ENCODE measurements around the gene GJD2.

DNA sequence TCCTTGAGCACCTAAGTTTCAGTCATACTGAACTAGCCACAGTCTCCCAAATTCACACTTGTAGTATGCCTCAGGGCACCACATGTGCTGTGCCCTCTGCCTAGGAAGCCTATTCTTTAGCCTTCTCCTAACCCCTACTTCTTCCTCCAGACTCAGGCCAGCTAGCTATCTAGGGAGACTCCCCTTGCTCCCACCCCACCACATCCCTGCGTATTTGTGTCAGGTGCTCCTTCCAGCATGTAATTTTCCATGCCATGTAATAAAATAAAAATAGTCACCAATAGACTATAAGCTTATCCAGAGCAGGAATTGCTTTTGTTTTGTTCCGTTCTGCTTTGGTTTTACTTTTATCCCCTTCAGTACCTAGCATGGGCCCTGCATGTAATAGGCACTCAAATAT, 14.9 kb upstream of the GJD2 start:
- TF ChIP-seq, protein P1, sequence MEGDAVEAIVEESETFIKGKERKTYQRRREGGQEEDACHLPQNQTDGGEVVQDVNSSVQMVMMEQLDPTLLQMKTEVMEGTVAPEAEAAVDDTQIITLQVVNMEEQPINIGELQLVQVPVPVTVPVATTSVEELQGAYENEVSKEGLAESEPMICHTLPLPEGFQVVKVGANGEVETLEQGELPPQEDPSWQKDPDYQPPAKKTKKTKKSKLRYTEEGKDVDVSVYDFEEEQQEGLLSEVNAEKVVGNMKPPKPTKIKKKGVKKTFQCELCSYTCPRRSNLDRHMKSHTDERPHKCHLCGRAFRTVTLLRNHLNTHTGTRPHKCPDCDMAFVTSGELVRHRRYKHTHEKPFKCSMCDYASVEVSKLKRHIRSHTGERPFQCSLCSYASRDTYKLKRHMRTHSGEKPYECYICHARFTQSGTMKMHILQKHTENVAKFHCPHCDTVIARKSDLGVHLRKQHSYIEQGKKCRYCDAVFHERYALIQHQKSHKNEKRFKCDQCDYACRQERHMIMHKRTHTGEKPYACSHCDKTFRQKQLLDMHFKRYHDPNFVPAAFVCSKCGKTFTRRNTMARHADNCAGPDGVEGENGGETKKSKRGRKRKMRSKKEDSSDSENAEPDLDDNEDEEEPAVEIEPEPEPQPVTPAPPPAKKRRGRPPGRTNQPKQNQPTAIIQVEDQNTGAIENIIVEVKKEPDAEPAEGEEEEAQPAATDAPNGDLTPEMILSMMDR (conservative IDR thresholded peaks at IDR 0.05 in 1 of 2, IDR thresholded peaks at IDR 0.05 in 1 of 2; ENCODE audit: low read depth in 1 of 2, low read length in 2 of 2), result no peak
- no peak for TF ChIP-seq EZH2 (IDR thresholded peaks at IDR 0.05; ENCODE audit: low read length, missing control alignments)
